ENCODE measurements around the gene LMOD3. TPM values are rescaled to one million over a fixed set of nuclear protein-coding genes. Genes with fewer than 3 reads are reported as not detected.

The LMOD3 gene
- total RNA-seq (0.11 and 0.18 TPM in 2 replicates), polyA plus RNA-seq (0.22 and 0.61 TPM in 2 replicates)

GRCh38 chr3:69122403-69122802 lies at the start of gene LMOD3:
TSS of gene LMOD3 (minus strand) at chr3:69122595. CDS start at chr3:69122386, 209 bp downstream.
- Histone ChIP-seq H3K36me3 (no peaks in the 10 kb centered on the region), H3K27ac (no peak within 1 kb of the TSS), H3K27me3 (no peaks in the 10 kb centered on the region), H3K4me1 (ENCODE audit: low read depth) (peaks cover 14% of the 10 kb centered on the region), H3K4me3 (no peak within 1 kb of the TSS), H3K9me3 (ENCODE audit: low read depth) (no peaks in the 10 kb centered on the region)
- TF ChIP-seq CTCF (IDR thresholded peaks at IDR 0.05; ENCODE audit: low read depth, low read length) = no peak
- no peak for DNase-seq (ENCODE audit: low read depth in 1 of 2, low spot score in 1 of 2)

GRCh38 chr3:69172058-69172457 lies 49.7 kb upstream of the LMOD3 start:
- no peaks in the 10 kb centered on the region for H3K4me1 ChIP-seq (ENCODE audit: low read depth)
- no peaks in the 10 kb centered on the region for H3K9me3 ChIP-seq (ENCODE audit: low read depth)
- TF ChIP-seq CTCF (IDR thresholded peaks at IDR 0.05; ENCODE audit: low read depth, low read length) = no peak
- no peak for DNase-seq (ENCODE audit: low read depth in 1 of 2, low spot score in 1 of 2)
- peaks cover 52% of the 10 kb centered on the region for H3K36me3 ChIP-seq
- no peaks in the 10 kb centered on the region for H3K27me3 ChIP-seq
- H3K27ac ChIP-seq = peak overlapping the region; percentile 58
- H3K4me3 ChIP-seq = no peak overlapping the region

GRCh38 chr3:69166446-69166845 lies 44.1 kb upstream of the LMOD3 start:
- Histone ChIP-seq H3K27ac (no peak overlapping the region), H3K9me3 (ENCODE audit: low read depth) (no peaks in the 10 kb centered on the region), H3K36me3 (peaks cover 18% of the 10 kb centered on the region), H3K27me3 (no peaks in the 10 kb centered on the region), H3K4me1 (ENCODE audit: low read depth) (no peaks in the 10 kb centered on the region), H3K4me3 (no peak overlapping the region)
- TF ChIP-seq CTCF (IDR thresholded peaks at IDR 0.05; ENCODE audit: low read depth, low read length) = no peak
- no peak for DNase-seq (ENCODE audit: low read depth in 1 of 2, low spot score in 1 of 2)

GRCh38 chr3:69165744-69166143 lies 43.3 kb upstream of the LMOD3 start:
- Histone ChIP-seq H3K9me3 (ENCODE audit: low read depth) (no peaks in the 10 kb centered on the region), H3K4me1 (ENCODE audit: low read depth) (no peaks in the 10 kb centered on the region), H3K27ac (no peak overlapping the region), H3K4me3 (no peak overlapping the region), H3K36me3 (peaks cover 11% of the 10 kb centered on the region), H3K27me3 (no peaks in the 10 kb centered on the region)
- TF ChIP-seq CTCF (IDR thresholded peaks at IDR 0.05; ENCODE audit: low read depth, low read length) = no peak
- DNase-seq (ENCODE audit: low read depth in 1 of 2, low spot score in 1 of 2) = no peak

GRCh38 chr3:69164296-69164695 lies 41.9 kb upstream of the LMOD3 start:
- no peak for TF ChIP-seq CTCF (IDR thresholded peaks at IDR 0.05; ENCODE audit: low read depth, low read length)
- H3K27me3 ChIP-seq = no peaks in the 10 kb centered on the region

More at GRCh38 chr3:69164296-69164695, 41.9 kb upstream of the LMOD3 start:
- no peaks in the 10 kb centered on the region for H3K36me3 ChIP-seq
- no peak overlapping the region for H3K27ac ChIP-seq
- DNase-seq (ENCODE audit: low read depth in 1 of 2, low spot score in 1 of 2) = no peak
- H3K4me1 ChIP-seq (ENCODE audit: low read depth) = no peaks in the 10 kb centered on the region
- H3K4me3 ChIP-seq = no peak overlapping the region
- H3K9me3 ChIP-seq (ENCODE audit: low read depth) = no peaks in the 10 kb centered on the region

All from cardiac muscle cell (in vitro differentiated cells and primary cell).